ENCODE measurements around the gene CNOT3. TPM values are rescaled to one million over a fixed set of nuclear protein-coding genes. Genes with fewer than 3 reads are reported as not detected.
"Not testable (repeated sequence)": the region's sequence is repeated elsewhere in the genome, so short reads cannot be mapped to it uniquely, and the experiment has no call there.

The CNOT3 gene
- total and polyA plus RNA-seq, 7 experiments from 2014 or later: 10.1 to 84.6 (median 41.2) TPM

GRCh38 chr19:54191011-54191810 is 53.6 kb downstream of the CNOT3 start, which contains the start of gene TSEN34:
Gene TSEN34, plus strand, starts transcription at chr19:54191308. Its CDS starts 57 bp downstream, at chr19:54191365.
- ATAC-seq (peak; percentile 39), DNase-seq (peak in 5 of 9 donors; percentile 84 to 96 (median 93))
- ChIA-PET CTCF (no interaction called here), POLR2A (interaction anchor here (0.6 to 7.0 kb wide), 13 partner anchors 9 to 1463 kb away, joined by 3 to 135 read pairs (median 6); partner anchors contain the start of genes CNOT3, LENG1, MYADM and PRPF31)
- H3K27ac Mint-ChIP-seq: peak within 1 kb of the TSS; percentile 97 to 100 (median 99)
- H3K36me3 Mint-ChIP-seq: peaks cover 0 to 22% (median 10%) of the 10 kb centered on the region in 5 donors
- H3K4me3 Mint-ChIP-seq: peak within 1 kb of the TSS; percentile 90 to 100 (median 93)
- peaks cover 0 to 2% (median 0%) of the 10 kb centered on the region in 11 donors for H3K9me3 Mint-ChIP-seq
- H3K4me1 Mint-ChIP-seq: peaks cover 22 to 47% (median 40%) of the 10 kb centered on the region in 7 donors
- intact Hi-C loops (cut with micrococcal nuclease): loop anchor here in 1 of 2 donors (5.0 to 10.0 kb wide), 3 partner anchors 639 to 1194 kb away; partner anchors contain the start of genes RPL28 and TMEM238
- peak within 1 kb of the TSS; percentile 89 for H3K4me3 ChIP-seq (ENCODE audit: low read length)
- peak within 1 kb of the TSS; percentile 99 for H3K27ac ChIP-seq (ENCODE audit: low read depth, low read length)
- peaks cover 0 to 2% (median 0%) of the 10 kb centered on the region in 5 donors for H3K27me3 Mint-ChIP-seq
- no peaks in the 10 kb centered on the region for H3K9me3 ChIP-seq (ENCODE audit: control insufficient read depth in 2 of 3, low read length in 3 of 3)
- peaks cover 5 to 18% (median 5%) of the 10 kb centered on the region in 3 experiments for H3K36me3 ChIP-seq (ENCODE audit: control insufficient read depth in 2 of 3, insufficient read depth in 3 of 3, low read length in 3 of 3)
- no peaks in the 10 kb centered on the region for H3K27me3 ChIP-seq (ENCODE audit: control insufficient read depth in 2 of 2, insufficient read depth in 2 of 2, low read length in 2 of 2)
- peaks cover 20 to 22% of the 10 kb centered on the region in 2 donors for H3K4me1 ChIP-seq (ENCODE audit: control insufficient read depth in 2 of 2, insufficient read depth in 2 of 2, low read length in 2 of 2)

- ChIA-PET POLR2A (interaction anchor here (1.1 to 7.0 kb wide), 7 partner anchors 9 to 77 kb away, joined by 3 to 135 read pairs (median 8); partner anchors contain the start of genes LENG1, PRPF31, RPS9 and TFPT), CTCF (interaction anchor here (0.7 kb wide), 1 partner anchor 76 kb away, joined by 3 read pairs; no protein-coding TSS in a partner anchor)
- peaks cover 5 to 18% (median 5%) of the 10 kb centered on the region in 3 experiments for H3K36me3 ChIP-seq (ENCODE audit: control insufficient read depth in 2 of 3, insufficient read depth in 3 of 3, low read length in 3 of 3)
- H3K36me3 Mint-ChIP-seq: peaks cover 0 to 18% (median 8%) of the 10 kb centered on the region in 5 donors
- H3K27ac ChIP-seq (ENCODE audit: low read depth, low read length): peak overlapping the region; percentile 99
- peaks cover 22 to 47% (median 36%) of the 10 kb centered on the region in 7 donors for H3K4me1 Mint-ChIP-seq
- H3K27ac Mint-ChIP-seq: peak overlapping the region; percentile 85 to 100 (median 91)
- peaks cover 0 to 2% (median 0%) of the 10 kb centered on the region in 5 donors for H3K27me3 Mint-ChIP-seq
- H3K4me1 ChIP-seq (ENCODE audit: control insufficient read depth in 2 of 2, insufficient read depth in 2 of 2, low read length in 2 of 2): peaks cover 20 to 22% of the 10 kb centered on the region in 2 donors
- H3K9me3 Mint-ChIP-seq: peaks cover 0 to 2% (median 0%) of the 10 kb centered on the region in 11 donors
- no peak for ATAC-seq
- intact Hi-C loops (cut with micrococcal nuclease): loop anchor here in 1 of 2 donors (5.0 to 10.0 kb wide), 3 partner anchors 640 to 1193 kb away; partner anchors contain the start of genes RPL28 and TMEM238
- H3K9me3 ChIP-seq (ENCODE audit: control insufficient read depth in 2 of 3, low read length in 3 of 3): no peaks in the 10 kb centered on the region
- H3K4me3 Mint-ChIP-seq: peak overlapping the region; percentile 81 to 97 (median 90)
- no peak for DNase-seq
- no peaks in the 10 kb centered on the region for H3K27me3 ChIP-seq (ENCODE audit: control insufficient read depth in 2 of 2, insufficient read depth in 2 of 2, low read length in 2 of 2)
- peak overlapping the region; percentile 89 for H3K4me3 ChIP-seq (ENCODE audit: low read length)
Measured at GRCh38 chr19:54191811-54192453, 54.4 kb downstream of the CNOT3 start.

GRCh38 chr19:54193011-54193410 is 55.4 kb downstream of the CNOT3 start:
- Histone ChIP-seq H3K27me3 (ENCODE audit: control insufficient read depth in 2 of 2, insufficient read depth in 2 of 2, low read length in 2 of 2) (no peaks in the 10 kb centered on the region), H3K4me1 (ENCODE audit: control insufficient read depth in 2 of 2, insufficient read depth in 2 of 2, low read length in 2 of 2) (peaks cover 19 to 20% of the 10 kb centered on the region in 2 donors), H3K36me3 (ENCODE audit: control insufficient read depth in 2 of 3, insufficient read depth in 3 of 3, low read length in 3 of 3) (peaks cover 5 to 12% (median 5%) of the 10 kb centered on the region in 3 experiments), H3K4me3 (ENCODE audit: low read length) (no peak overlapping the region), H3K27ac (ENCODE audit: low read depth, low read length) (no peak overlapping the region), H3K9me3 (ENCODE audit: control insufficient read depth in 2 of 3, low read length in 3 of 3) (no peaks in the 10 kb centered on the region)
- ChIA-PET CTCF (no interaction called here), POLR2A (interaction anchor here (4.8 kb wide), 1 partner anchor 34 kb away, joined by 66 read pairs; the partner anchor contains the start of gene LENG1)
- H3K4me3 Mint-ChIP-seq: peak overlapping the region; percentile 27 to 97 (median 61)
- ATAC-seq (no peak), DNase-seq (no peak)
- peaks cover 0 to 2% (median 0%) of the 10 kb centered on the region in 11 donors for H3K9me3 Mint-ChIP-seq
- peak overlapping the region in 5 of 9 donors; percentile 29 to 100 (median 38) for H3K27ac Mint-ChIP-seq
- peaks cover 0 to 18% (median 8%) of the 10 kb centered on the region in 5 donors for H3K36me3 Mint-ChIP-seq
- H3K27me3 Mint-ChIP-seq: peaks cover 0 to 2% (median 0%) of the 10 kb centered on the region in 5 donors
- peaks cover 21 to 37% (median 26%) of the 10 kb centered on the region in 7 donors for H3K4me1 Mint-ChIP-seq
- intact Hi-C loops (cut with micrococcal nuclease): loop anchor here in 1 of 2 donors (5.0 to 10.0 kb wide), 3 partner anchors 641 to 1192 kb away; partner anchors contain the start of genes RPL28 and TMEM238

- not testable (repeated sequence) for H3K4me3 ChIP-seq (ENCODE audit: low read length); H3K27me3 ChIP-seq (ENCODE audit: control insufficient read depth in 2 of 2, insufficient read depth in 2 of 2, low read length in 2 of 2); DNase-seq; H3K27me3 Mint-ChIP-seq; H3K4me3 Mint-ChIP-seq; H3K9me3 ChIP-seq (ENCODE audit: control insufficient read depth in 2 of 3, low read length in 3 of 3); H3K27ac ChIP-seq (ENCODE audit: low read depth, low read length); H3K9me3 Mint-ChIP-seq; ATAC-seq
- H3K36me3 Mint-ChIP-seq: peaks cover 0 to 18% (median 8%) of the 10 kb centered on the region in 5 donors
- peak overlapping the region in 1 of 9 donors; percentile 28 for H3K27ac Mint-ChIP-seq
- ChIA-PET CTCF (interaction anchor here (0.6 to 0.9 kb wide), 2 partner anchors 79 to 262 kb away, joined by 3 to 4 read pairs; partner anchors contain the start of genes PRPF31 and TFPT), POLR2A (interaction anchor here (0.6 to 0.7 kb wide), 2 partner anchors 163 to 1375 kb away, joined by 3 to 4 read pairs; no protein-coding TSS in a partner anchor)
- H3K4me1 Mint-ChIP-seq: peaks cover 17 to 35% (median 25%) of the 10 kb centered on the region in 7 donors
- Histone ChIP-seq H3K36me3 (ENCODE audit: control insufficient read depth in 2 of 3, insufficient read depth in 3 of 3, low read length in 3 of 3) (peaks cover 5 to 12% (median 5%) of the 10 kb centered on the region in 3 experiments), H3K4me1 (ENCODE audit: control insufficient read depth in 2 of 2, insufficient read depth in 2 of 2, low read length in 2 of 2) (peaks cover 10 to 11% of the 10 kb centered on the region in 2 donors)
- intact Hi-C loops (cut with micrococcal nuclease): loop anchor here in 1 of 2 donors (5.0 to 10.0 kb wide), 3 partner anchors 642 to 1190 kb away; partner anchors contain the start of genes RPL28 and TMEM238
Measured at GRCh38 chr19:54194463-54194862, 56.9 kb downstream of the CNOT3 start.

- DNase-seq (no peak), ATAC-seq (no peak)
- H3K4me1 ChIP-seq (ENCODE audit: control insufficient read depth in 2 of 2, insufficient read depth in 2 of 2, low read length in 2 of 2): peaks cover 13 to 19% of the 10 kb centered on the region in 2 donors
- H3K27me3 ChIP-seq (ENCODE audit: control insufficient read depth in 2 of 2, insufficient read depth in 2 of 2, low read length in 2 of 2): no peaks in the 10 kb centered on the region
- H3K36me3 ChIP-seq (ENCODE audit: control insufficient read depth in 2 of 3, insufficient read depth in 3 of 3, low read length in 3 of 3): peaks cover 5 to 15% (median 5%) of the 10 kb centered on the region in 3 experiments
- Mint-ChIP-seq H3K4me3 (no peak overlapping the region), H3K36me3 (peaks cover 0 to 18% (median 16%) of the 10 kb centered on the region in 5 donors), H3K4me1 (peaks cover 18 to 43% (median 31%) of the 10 kb centered on the region in 7 donors), H3K9me3 (no peaks in the 10 kb centered on the region), H3K27ac (no peak overlapping the region), H3K27me3 (peaks cover 0 to 4% (median 0%) of the 10 kb centered on the region in 5 donors)
- POLR2A ChIA-PET: interaction anchor here (1.0 kb wide), 2 partner anchors 10 to 12 kb away, joined by 4 read pairs; no protein-coding TSS in a partner anchor
- no peak overlapping the region for H3K4me3 ChIP-seq (ENCODE audit: low read length)
- intact Hi-C loops (cut with micrococcal nuclease): loop anchor here in 1 of 2 donors (10.0 kb wide), 1 partner anchor 1188 kb away; the partner anchor contains the start of genes RPL28 and TMEM238
- no peaks in the 10 kb centered on the region for H3K9me3 ChIP-seq (ENCODE audit: control insufficient read depth in 2 of 3, low read length in 3 of 3)
- CTCF ChIA-PET: no interaction called here
- no peak overlapping the region for H3K27ac ChIP-seq (ENCODE audit: low read depth, low read length)
Measured at GRCh38 chr19:54196536-54196935, 59.0 kb downstream of the CNOT3 start.

Measured in naive thymus-derived CD4-positive, alpha-beta T cell (primary cell).